CD8-positive, alpha-beta memory T cell (primary cell): ENCODE results near the gene SAE1. TPM values are rescaled to one million over a fixed set of nuclear protein-coding genes. Genes with fewer than 3 reads are reported as not detected.

ENCODE experiments used
- polyA plus RNA-seq: library from polyadenylated mRNA; unstranded; fragments of 300-500 nt; fragmentation: Illumina TruSeq; gene quantifications from one replicate; pipeline ENCODE4 v1.2.3, GENCODE V29; 2021
- total RNA-seq, 2 experiments: library from RNA; stranded (reverse); gene quantifications; one replicate each; pipeline ENCODE4 v1.2.3, GENCODE V29; 2021

SAE1 gene
- total and polyA plus RNA-seq, 3 experiments from 2014 or later: 107 to 172 (median 167) TPM

Other genes starting within 250 kb of the SAE1 start
- gene NPAS1, start 111.0 kb upstream of the SAE1 start, total RNA-seq: under 1 TPM; 0.24 to 0.37 TPM
- not detected for gene NPAS1, start 111.0 kb upstream of the SAE1 start, polyA plus RNA-seq
- 10 to 100 TPM; 52.9 to 57.3 TPM for gene TMEM160, start 82.2 kb upstream of the SAE1 start, total RNA-seq
- gene TMEM160, start 82.2 kb upstream of the SAE1 start, polyA plus RNA-seq: 136 TPM
- 10 to 100 TPM; 90.3 to 99.6 TPM for gene ZC3H4, start 17.1 kb upstream of the SAE1 start, total RNA-seq
- 3.2 TPM for gene ZC3H4, start 17.1 kb upstream of the SAE1 start, polyA plus RNA-seq
- 10 to 100 TPM; 19.8 to 20.1 TPM for gene BBC3, start 100.4 kb downstream of the SAE1 start, total RNA-seq
- gene BBC3, start 100.4 kb downstream of the SAE1 start, polyA plus RNA-seq: 8.3 TPM
- 10 to 100 TPM; 20.4 to 23.1 TPM for gene CCDC9, start 125.7 kb downstream of the SAE1 start, total RNA-seq
- gene CCDC9, start 125.7 kb downstream of the SAE1 start, polyA plus RNA-seq: 9.4 TPM
- 1 to 10 TPM; 7.3 to 9.3 TPM for gene INAFM1, start 144.1 kb downstream of the SAE1 start, total RNA-seq
- 2.3 TPM for gene INAFM1, start 144.1 kb downstream of the SAE1 start, polyA plus RNA-seq
- 1 to 10 TPM; 1.3 to 1.8 TPM for gene C5AR1, start 179.0 kb downstream of the SAE1 start, total RNA-seq
- not detected for gene C5AR1, start 179.0 kb downstream of the SAE1 start, polyA plus RNA-seq
- under 1 TPM; 0.07 to 0.22 TPM for gene C5AR2, start 201.3 kb downstream of the SAE1 start, total RNA-seq
- 0.06 TPM for gene C5AR2, start 201.3 kb downstream of the SAE1 start, polyA plus RNA-seq
- 10 to 100 TPM; 23.2 to 24.5 TPM for gene DHX34, start 218.5 kb downstream of the SAE1 start, total RNA-seq
- 7.7 TPM for gene DHX34, start 218.5 kb downstream of the SAE1 start, polyA plus RNA-seq